Bone marrow (tissue), 2 donors: ENCODE measurements around the gene SERPINA3.
"Not testable (repeated sequence)": the region's sequence is repeated elsewhere in the genome, so short reads cannot be mapped to it uniquely, and the experiment has no call there.

Experiments used
- DNase-seq, 2 donors: peaks; one replicate each; lab custom pipeline; 2025; lab: John Stamatoyannopoulos, UW

SERPINA3 gene

DNA sequence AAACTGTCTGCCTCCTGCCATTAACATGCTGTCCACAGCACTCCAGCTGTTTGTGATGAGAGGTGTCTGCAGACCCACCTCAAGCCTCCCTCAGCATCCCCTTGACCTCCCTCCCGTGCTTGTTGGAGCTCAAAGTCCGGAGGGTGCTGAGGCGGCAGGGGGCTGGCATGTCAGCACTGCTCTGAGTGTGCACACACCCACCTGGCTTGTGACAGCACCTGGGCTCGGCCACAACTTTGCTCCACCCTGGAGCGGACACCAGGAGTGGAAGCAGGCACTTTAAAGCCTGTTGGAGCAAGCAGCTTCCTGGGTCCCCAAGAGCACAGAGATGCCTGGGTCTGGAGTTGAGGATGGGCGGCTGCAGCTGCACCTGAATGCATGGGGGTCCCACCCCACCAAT is 20.9 kb downstream of the SERPINA3 start:
- no peak for DNase-seq

DNA sequence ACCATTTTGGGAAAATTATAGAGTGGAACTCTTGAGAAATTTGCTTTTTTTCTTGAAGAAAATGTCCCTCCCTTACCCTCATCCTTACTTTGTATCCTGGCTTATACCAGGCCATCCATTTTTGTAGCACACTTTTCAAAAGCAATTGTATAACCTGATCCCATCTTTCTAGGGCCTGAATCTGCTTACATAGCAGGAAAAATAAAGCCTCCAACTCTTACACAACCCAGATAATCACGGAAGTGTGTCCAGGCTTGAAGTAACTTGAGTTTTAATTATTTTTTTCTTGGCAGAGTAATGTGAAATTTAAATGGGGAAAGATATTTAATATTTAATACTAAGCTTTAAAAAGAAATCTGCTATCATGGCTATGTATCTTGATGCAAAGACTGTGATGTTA is 23.0 kb downstream of the SERPINA3 start:
- DNase-seq, result no peak

DNA sequence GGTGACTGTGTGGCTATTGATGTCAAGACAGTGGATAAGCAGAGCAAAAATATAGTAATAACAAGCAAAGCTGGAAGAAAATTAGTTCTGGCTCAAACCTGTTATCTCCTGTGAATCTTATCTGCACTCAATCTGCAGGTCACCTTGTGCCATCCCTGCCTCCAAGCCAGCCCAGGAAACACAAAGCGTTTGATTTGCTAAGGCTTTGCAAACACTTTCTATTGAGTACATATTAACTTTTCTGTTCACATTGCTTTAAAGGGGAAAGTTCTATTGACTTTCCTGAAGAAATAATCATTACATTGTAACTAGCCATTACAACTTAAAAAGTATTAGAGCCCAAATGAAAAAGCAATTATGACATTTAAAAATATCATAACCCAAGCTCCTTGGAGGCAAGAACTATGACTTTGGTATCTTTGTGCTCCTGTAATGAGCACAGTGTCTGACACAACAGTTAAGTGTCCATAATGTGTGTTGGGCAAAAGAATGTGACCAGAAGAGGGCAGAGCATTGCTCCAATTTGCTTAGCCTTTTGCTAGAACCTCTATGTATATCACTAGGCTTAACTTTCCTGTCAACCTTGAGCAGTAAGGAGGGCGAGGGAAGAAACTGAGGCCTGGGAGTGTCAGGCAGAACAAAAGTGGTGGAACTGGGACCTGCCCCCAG is 24.7 kb downstream of the SERPINA3 start:
- no peak for DNase-seq

DNA sequence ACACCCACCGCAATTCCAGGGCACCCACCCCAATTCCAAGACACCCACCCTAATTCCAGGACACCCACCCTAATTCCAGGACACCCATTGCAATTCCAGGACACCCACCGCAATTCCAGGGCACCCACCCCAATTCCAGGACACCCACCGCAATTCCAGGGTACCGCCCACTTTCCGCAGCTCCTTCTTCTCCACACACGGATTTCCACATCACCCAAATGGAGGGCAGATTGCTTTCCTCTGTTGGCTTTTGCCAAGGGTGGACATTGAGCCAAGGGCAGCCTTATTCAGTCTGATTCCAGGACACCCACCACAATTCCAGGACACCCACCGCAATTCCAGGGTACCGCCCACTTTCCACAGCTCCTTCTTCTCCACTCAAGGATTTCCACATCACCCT is 25.6 kb downstream of the SERPINA3 start:
- not testable (repeated sequence) for DNase-seq

DNA sequence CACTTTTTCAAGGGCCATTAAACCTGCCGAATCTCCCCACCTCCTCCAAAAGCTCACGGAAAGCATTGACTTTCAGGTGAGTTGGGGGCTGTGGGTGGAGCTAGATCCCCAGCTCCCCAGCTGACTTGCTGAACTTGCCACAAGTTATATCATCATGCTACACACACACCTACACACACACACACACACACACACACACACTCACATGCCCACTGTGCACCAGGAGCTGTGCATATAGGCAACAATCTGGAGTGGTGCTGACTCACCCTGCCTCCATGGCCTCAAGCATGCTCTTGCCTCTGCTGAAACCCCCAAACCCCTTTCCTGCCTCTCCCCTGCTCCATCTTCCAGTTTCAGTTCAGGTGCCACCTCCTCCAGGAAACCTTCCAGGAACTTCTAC is 26.1 kb downstream of the SERPINA3 start:
- no peak for DNase-seq

DNA sequence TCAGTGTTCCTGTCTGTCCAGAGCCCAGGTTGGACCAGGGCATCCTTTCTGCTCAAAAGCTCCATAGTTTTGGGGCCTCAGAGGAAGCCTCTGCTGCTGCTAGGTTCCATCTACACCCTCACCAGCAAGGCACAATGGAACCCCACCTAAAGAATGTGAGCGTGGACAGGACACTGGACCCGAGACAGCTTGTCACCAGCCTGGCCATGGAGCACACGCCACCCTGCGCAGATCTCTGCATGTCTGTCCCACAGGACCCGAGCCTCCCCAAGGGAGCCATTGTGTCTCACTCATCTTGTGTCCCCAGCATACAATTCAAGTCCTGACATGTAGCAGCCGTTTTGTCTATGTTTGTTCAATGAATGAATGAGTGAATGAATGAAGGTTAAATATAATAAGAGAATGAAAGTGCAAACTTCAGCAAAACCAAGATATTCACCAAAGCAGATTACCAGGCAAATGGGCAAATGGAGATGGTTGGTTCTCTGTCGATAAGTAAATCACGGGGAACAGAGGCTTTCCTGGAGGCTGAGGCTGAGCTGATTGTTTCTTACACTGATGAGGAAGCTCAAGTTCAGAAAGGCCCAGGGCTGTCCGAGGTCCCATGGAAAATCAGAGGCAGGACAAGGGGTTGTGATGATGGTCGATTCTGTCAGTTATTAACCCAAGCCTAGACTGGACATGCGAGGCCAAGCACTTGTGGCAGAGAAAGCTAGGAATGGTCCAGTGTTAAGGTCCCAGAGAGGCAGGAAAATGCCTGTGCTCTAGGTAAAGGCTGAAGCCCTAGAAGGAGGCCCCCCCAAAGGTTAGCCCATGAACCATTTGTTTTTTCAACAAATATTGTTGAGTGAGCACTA is 27.0 kb downstream of the SERPINA3 start:
- no peak for DNase-seq

DNA sequence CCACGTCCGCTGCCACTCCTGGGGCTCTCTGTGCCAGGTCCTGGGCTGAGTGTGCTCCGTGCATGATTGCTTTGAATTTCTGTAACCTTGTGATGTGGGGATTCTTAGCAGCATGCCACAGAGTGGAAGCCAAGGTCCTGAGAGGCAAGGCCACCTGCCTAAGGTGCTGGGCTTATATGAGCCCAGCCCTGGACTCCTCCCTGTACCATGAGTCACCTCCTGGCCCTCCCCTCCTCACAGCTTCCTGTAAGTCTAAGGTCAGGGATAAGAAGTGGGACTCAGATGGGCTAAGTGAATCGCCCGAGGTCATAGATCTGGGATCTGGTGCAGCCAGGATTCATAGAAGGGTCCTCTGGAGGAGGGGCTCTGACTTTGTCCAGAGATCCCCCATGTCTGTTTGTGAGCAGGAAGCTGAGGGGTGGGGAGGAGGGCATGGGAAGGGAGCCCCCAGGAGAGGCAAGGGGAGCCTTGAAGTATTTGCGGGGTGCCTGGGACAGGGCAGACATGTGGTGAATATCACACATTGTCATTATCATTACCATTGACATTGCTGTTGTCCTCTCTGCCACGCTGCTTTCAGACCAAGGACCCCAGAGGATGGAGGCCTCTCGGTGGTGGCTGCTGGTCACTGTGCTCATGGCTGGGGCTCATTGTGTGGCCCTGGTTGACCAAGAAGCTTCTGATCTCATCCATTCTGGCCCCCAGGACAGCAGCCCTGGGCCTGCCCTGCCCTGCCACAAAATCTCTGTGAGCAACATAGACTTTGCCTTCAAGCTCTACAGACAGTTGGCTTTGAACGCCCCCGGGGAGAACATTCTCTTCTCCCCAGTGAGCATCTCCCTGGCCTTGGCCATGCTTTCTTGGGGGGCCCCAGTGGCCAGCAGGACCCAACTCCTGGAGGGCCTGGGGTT is 28.8 kb downstream of the SERPINA3 start:
- DNase-seq, result no peak

DNA sequence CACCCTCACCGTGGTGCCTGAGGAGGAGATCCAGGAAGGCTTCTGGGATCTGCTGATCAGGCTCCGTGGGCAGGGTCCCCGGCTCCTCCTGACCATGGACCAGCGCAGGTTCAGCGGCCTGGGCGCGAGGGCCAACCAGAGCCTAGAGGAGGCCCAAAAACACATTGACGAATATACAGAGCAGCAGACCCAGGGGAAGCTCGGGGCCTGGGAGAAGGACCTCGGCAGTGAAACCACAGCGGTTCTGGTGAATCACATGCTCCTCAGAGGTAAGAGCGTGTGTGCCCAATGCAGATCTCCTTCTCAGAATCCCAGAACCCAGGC is 29.4 kb downstream of the SERPINA3 start:
- no peak for DNase-seq

DNA sequence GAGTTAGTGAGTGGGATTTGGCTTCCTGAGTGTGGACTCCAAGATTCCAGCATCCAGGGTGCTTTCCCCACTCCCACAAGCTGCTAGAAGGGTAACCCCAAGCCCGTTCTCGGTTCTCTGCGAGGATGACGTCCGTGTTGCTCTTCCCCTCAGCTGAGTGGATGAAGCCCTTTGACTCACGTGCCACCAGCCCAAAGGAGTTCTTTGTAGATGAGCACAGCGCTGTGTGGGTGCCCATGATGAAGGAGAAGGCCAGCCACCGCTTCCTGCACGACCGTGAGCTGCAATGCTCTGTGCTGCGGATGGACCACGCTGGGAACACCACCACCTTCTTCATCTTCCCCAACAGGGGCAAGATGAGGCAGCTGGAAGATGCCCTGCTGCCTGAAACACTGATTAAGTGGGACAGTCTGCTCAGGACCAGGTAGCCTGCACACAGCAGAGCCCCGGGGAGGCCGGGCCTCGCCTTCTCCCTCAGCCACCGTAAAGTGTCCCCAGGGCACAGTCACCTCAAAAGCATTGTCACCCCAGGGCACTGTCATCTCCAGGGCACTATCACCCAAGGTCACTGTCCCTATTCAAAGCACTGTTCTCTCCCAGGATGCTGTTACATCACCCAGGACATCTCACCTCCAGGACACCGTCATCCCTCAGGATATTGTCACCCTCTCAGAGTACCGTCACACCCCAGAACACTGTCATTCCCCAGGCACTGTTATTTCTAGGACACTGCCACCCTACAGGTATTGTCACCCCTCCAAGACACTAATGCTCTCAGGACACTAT is 31.3 kb downstream of the SERPINA3 start:
- DNase-seq, result no peak

DNA sequence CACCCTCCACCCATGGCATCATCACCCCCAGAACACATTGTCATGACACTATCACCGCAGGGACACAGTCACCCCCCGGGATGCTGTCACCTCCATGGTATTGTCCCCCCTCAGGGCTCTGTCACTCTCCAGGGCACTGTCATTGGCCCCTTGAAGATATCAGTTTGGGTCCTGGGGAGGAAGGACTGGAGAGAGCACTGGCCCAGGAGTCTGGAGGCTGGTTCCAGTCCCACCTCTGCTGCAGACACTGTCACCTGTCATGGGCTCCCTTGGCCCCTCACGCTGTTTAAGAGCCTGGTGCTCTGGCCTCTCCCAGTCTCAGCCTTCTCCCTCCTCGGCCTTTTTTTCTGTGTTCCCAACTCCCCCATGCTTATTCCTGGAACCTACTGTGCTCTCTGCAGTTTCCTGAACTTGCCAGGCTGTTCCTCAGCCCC is 31.9 kb downstream of the SERPINA3 start:
- no peak for DNase-seq

DNA sequence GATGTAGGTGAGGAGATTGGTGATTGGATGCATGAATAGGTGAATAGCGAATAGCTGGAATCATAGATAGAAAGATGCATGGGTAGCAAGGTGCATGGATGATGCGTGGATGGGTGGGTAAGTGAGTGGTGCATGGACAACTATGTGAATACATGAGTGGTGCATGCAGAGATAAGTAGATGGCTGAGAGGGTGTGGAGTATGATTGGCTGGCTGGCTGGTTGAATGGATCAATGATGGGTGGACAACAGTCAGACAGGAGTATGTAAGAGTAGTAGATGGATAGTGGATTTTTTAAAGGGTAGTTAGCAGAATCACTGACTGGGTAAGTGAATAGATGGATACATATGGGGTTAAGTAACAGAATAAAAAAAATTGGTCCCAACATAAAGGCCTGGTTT is 33.9 kb downstream of the SERPINA3 start:
- no peak for DNase-seq

DNA sequence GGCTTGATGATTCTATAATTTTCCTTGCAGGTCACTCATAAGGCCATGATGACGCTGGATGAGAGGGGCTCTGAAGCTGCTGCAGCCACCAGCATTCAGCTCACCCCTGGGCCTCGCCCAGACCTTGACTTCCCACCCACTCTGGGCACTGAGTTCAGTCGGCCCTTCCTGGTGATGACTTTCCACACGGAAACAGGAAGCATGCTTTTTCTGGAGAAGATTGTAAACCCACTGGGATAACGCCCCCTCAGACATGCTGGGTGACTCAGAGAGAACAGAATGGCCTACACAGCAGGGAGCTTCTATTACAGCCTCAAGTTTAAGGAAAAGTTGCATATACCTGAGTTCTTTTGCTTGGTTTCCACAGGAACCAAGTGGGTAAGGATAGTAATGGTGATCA is 34.3 kb downstream of the SERPINA3 start:
- no peak for DNase-seq

DNA sequence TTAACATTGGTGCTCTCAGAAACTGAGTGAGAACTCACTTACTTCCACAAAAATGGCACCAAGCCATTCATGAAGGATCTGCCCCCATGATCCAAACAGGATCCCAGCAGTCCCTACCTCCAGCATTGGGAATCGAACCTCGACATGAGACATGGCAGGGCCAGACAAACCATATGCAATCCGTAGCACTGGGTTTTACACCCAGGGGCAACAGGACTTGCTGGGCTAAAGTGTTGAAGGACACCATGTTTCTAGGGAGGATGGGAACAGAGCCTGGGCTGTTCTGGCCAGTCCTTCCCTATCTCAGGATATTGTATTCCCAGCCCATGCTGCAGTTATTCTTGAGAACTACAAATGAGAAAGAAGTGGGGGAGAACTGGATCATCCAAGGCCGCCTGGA is 36.6 kb downstream of the SERPINA3 start:
- no peak for DNase-seq

DNA sequence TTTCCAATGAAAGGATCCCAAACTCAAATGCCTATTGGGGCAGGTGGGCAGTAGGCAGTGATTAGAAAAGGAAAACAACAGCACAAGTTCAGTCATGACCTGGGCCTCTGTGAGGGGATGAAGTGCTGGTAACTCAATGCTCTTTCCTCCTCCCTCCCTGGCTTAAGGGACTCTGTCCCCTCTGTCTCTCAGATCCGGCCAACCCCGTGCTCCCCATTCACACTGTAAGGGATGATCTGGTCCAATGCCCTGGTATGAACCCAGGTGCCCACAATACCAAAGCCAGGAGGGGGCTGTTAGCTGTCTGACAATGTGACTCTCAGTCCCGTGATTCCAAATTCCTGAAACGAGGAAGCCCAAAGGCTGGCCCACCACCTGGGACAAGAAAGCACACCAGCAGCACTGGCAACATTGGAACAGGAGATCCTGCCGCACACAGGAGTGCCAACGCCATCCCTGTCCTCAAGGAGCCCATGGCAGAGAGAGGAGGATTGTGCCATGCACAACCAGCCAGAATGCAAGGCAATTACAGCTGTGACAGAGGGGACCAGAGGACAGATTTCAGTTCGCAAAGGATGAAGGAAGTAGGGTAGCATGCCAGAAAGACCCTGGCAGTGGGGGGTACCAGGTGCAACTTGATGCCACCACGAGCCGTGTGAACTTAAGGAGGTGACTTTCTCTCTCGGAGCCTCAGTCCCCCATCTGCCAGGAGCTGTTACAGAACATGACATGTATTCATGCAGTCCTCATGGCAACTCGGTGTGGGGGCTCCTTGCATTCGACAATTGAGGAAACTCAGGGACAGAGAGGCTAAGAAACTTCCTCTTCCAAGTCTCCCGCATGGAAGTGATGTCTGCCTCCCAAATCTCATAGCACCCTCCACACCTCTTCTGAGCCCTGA is 37.6 kb downstream of the SERPINA3 start:
- no peak for DNase-seq

DNA sequence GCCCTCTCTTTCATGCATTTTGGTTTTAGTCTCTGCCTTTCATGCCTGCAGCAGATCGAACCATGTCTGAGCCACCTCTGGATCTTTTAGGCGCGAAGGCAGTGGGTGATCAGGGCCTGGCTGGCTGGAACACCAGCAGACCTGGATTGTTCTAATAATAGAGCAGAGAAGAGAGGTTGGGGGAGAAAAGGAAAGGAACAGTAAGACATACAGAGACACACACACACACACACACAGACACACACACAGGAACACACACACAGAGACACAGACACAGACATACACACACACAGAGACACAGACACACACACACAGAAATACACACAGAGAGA is 38.2 kb downstream of the SERPINA3 start:
- no peak for DNase-seq

DNA sequence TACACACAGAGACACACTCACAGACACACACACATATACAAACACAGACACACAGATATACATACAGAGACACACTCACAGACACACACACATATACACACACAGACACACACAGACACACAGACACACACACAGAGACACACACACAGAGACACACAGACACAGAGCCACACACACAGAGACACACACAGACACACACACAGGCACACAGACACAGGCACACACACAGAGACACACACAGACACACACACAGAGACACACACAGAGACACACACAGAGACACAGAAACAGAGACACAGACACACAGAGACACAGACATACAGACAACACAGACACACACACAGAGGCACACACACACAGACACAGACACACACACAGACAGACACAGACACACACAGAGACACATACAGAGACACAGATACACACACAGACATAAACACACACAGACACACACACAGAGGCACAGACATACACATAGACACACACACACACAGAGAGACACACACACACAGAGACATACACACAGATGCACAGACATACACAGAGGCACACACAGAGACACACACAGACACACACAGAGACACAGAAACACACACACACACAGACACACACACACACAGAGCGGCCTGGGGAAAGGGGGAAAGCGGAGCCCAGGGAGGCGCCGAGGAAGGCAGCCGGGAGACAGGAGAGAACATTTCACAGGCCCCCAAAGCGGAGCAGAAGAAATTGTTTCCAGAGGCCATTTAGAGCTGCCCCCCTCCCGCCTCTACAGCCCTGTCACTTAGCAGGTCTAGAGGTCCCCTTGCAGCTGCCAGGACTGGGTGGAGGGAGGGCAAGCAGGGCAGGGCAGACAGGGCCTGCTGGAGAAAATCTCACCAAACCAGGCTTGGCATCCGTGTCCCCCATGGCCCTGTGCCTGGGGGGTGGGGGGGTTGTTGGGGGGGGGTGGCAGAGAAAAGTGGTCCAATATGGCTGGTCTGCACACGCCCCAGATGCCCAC is 38.9 kb downstream of the SERPINA3 start:
- DNase-seq, result no peak

DNA sequence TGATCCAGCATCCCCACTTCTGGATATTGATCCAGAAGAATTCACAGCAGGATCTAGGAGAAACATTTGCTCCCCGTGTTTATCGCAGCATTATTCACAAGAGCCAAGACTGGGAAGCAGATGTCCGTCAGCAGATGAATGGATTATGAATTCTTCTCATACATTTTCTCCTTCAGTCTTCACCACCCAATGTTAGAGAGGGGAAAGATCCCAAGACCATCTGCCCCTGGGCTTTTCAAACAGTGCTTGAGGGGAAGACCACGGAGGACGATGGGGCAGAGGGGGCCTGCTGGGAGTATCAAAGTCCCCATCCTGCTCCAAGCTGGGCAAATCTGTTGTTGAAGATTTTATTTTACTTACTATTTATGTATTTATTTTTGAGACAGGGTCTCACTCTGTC is 41.1 kb downstream of the SERPINA3 start:
- no peak for DNase-seq

DNA sequence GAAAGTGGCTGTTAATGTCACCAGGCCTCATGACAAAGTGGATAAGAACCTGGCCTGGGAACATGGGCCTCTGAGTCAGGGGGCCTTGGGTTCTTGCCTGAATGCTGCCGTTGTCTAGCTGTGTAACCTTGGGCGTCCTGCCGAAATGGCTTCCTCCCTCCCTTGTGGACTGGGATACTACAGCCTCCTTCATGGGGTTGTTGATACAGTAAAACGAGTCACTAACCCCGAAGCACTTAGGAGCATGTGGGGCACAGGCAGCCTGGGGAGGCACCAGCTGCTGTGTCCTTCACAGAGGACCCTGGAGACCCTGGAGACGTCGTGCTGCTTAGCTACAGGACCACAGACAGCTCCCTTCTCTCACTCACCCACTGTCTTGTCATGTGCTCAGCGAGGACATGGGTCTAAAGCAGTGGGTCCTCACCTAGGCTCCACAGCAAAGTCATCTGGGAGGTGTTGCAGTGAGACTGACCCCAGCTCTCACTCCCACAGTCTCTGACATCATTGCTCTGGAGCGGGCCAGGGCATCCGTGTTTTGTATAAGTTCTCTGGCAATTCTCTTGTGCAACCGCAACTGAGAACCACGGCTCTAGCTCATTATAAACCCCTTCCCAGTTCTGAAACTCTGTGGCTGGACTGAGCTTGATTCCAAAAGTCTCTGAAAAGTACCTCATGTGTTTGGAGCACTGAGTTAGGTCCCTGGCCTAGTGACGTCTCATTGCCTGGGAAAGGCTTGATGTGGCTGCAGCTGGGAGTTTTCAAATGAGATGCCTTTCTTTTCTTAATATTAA is 42.1 kb downstream of the SERPINA3 start:
- DNase-seq, result no peak

DNA sequence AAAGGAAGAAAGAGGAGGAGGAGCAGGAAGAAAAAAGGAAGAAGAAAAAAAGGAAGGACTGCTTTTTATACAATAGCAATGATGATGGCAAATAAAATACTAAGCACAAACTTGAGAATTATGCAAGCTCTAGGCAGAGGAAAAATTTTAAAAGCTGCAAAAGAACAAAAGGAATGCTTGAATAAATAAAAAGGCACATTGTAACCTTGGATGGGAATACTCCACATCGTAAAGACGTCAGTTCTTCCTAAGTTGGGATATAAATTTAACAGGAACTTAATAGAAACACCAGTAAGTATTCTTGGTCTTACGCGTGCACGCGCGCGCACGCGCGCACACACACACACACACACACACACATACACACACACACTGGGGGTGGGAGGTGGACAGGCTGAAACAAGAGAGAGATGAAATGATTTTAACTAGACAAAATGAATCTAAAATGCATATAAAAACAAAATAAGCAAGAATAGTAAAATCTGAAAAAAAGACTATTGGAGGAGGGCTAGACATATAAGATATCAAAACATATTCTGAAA is 43.0 kb downstream of the SERPINA3 start:
- DNase-seq, result no peak
